Smooth muscle cell of the brain vasculature (primary cell): Measurements from ENCODE around the gene MIB2.
"Not testable (repeated sequence)": the region's sequence is repeated elsewhere in the genome, so short reads cannot be mapped to it uniquely, and the experiment has no call there.

Experiments used
- DNase-seq: peaks from one replicate; pipeline ENCODE4 v3.0.0-alpha.2; 2012; ENCODE audit warnings: low read depth, low spot score

The MIB2 gene

GRCh38 chr1:1648265-1648664, 33.0 kb downstream of the MIB2 start:
- not testable (repeated sequence) for DNase-seq

GRCh38 chr1:1658583-1659549, 43.6 kb downstream of the MIB2 start, which contains the start of gene CDK11B:
Gene CDK11B (minus strand): TSS chr1:1659004. CDS start chr1:1657485, 1,519 bp downstream.
- DNase-seq: peak; percentile 86

DNA sequence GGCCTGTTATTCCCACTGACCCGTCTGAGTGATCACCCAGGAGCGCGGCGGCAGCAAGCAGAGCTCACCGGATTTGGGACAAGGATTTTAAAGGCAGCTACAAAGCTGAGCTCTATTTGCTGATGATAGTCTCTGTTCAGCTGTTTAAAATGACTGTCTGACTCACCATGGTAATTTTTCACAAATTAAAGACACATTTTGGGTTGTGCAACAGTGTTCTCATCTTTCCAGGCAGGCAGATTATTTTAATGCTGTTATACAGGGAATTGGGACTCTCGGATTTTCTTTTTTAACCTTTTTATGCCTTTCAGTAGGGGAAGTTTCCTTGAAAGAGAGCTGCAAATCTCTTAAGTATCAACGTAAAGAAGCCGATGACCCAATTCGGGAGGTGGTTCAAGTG, 47.1 kb downstream of the MIB2 start:
- not testable (repeated sequence) for DNase-seq

DNA sequence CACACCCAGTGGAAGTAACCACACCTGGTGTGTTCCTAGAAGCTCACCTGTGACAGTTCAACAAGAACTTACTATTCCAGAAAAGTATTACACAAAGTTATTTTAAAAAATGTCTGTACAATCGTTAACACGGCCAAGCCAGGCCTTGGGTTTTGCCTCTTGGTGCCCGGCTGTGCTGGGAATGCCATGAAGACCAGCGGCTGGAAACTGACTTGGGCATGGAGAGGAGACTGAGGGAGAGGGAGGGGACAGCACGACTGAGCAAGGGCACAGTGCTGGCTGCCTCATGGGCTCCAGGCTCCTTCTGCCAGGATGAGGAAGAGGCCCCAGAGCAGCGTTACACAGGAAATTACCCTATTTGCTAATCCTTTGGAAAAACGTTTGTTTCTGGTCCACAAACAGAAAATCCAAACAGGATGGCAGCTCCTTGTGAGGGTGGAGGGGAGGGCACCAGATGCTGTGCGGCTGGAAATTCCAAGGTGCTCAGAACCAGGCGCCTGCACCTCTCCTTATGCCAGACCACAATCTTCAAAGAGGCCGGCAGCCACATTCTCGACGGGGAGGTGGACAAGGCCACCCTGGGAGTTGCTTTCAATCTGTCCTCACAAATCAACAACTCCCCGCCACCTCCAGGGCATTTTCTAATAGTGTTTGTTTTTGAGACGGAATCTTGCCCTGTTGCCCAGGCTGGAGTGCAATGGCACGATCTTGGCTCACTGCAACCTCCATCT, 47.7 kb downstream of the MIB2 start:
- not testable (repeated sequence) for DNase-seq

DNA sequence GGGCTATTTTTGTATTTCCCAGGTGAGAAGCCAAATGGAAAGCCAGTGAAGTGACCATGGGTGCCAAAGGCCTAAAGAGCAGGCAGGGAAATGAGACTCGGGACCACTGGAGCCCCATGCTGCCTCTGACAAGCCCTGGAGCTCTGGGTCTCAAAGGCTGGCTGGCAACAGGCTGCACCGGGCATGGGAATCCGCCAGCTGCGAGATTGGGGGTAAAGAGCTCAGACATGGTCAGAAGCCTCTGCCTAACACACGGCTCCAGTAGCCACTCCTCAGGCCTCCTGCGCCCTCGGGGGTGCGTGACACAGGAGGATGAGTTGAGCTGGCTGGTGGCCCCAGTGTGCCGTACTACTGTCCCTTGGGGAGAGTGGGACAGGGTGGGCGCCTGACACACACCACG, 49.0 kb downstream of the MIB2 start:
- DNase-seq: not testable (repeated sequence)

DNA sequence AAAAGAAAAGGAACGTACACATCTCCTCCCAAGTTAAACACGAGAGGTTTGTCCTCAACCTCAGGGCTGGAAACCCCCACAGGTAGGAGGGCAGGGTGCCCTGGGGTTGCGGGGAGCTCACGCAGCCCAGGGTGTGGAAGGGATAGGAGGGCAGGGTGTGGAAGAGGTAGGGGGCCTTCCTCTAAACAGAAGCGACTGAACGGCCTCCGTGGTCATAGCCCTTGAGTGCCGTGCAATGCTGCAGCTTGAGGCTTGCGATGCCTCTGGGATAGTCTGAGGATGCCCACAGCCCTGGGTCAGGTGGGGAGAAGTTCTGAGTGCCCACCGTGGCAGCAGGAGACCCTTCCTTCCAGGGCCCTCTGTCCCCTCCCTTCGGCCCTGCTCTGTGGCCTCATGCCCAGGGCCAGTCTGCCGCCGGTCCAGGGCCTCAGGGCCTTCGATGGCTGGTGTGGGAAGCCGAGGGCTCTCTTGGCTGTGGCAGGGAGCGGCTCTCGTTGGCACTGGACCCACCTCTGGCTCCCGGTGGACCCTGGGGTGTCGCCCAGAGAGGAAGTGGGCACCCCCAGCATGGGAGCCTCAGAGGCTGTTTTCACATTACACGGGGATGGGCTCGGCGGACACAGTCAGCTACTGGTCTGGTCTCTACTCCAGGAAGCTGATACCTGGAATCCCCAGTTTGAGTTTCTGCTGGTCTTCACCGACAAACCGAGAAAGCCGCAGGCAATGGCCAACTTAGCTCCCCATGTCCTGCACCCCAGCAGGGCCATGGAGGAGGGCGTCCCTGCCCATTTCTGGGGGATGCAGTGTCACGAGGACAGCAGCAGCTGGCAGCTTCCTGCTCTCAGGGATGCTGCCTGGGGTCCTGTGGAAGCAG, 49.9 kb downstream of the MIB2 start:
- DNase-seq: no peak

GRCh38 chr1:1665815-1666251, 50.5 kb downstream of the MIB2 start:
- DNase-seq: no peak

DNA sequence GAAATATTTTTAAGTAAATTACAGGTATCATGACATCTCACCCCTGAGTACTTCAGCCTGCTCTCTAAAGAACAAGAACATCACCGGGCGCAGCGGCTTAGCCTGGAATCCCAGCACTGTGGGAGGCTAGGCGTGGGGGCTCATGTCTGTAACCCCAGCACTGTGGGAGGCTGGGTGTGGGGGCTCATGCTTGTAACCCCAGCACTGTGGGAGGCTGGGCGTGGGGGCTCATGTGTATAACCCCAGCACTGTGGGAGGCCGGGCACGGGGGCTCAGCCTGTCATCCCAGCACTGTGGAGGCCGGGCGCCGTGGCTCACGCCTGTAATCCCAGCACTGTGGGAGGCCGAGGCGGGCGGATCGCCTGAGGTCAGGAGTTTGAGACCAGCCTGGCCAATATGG, 51.2 kb downstream of the MIB2 start:
- DNase-seq: no peak

GRCh38 chr1:1669468-1670440, 54.5 kb downstream of the MIB2 start:
- no peak for DNase-seq

DNA sequence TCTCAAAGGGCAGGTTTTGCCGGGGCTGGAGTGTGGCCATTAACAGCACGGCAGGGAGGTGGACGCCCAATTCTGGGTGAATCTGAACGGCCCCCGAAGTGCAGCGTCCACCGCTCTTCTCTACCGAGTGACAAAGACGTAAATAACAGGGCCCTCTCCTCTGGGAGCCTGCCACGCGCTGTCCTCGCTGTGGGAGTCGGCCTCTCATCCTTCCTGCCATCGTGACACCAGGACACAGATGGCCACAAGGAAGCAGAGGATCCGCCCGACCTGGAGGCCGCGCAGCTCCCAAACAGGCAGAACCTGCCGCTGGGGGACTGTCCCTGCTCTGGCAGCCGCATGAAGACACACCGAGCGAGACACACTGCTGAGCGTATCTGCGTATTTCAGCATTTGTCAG, 55.6 kb downstream of the MIB2 start:
- no peak for DNase-seq

GRCh38 chr1:1671365-1672119, 56.2 kb downstream of the MIB2 start:
- no peak for DNase-seq

DNA sequence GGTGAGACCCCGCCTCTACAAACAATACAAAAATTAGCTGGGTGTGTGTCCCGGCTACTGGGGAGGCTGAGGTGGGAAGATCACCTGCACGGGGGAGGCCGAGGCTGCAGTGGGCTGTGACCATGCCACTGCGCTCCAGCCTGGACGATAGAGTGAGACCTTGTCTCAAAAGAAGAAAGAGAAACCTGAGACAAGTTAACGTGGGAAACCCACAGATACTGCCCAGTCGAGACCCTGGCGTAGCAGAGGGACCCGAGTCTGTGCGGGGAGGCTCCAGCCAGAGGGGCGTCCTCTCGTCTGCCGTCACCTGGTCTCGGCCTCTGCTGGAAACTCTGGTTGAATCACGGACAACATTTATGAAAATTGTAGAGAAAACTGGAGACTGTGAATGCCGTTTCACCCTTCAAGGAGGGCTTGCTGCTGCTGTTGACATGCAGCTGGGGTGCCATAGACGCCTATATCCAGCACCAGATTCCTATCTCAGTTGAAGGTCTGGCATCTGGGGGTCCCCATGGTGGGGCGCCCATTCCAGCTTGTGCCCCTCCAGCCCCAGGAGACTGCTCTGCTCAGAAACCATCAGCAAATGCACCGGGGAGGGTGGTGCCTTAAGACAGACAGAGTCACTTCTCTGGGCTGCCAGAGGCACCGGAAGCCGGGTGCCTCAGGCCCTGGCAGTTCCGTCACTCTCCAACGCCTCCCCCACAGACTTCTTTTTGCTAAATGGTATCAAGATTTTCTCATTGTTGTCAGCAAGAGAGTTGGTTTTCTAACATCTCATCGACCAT, 57.1 kb downstream of the MIB2 start:
- no peak for DNase-seq

DNA sequence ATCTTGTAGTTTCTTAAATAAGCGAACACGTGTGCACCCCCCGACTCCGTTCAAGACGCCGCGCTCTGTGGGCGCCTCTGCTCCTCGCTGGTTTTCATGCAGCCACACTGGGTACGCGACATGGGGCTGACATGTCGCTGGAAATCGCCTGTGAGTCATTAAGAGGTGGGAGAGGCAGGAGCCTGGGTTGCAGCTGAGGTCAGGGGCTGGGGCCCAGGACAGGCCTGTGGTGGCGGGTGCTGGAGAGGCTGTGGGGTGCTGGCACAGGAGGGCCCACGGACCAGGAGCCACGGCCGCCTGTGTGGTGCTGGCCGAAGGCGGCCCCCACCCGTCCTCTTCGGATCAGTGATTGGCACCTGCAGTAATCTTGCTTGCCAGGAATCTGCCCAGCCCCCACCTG, 59.5 kb downstream of the MIB2 start:
- not testable (repeated sequence) for DNase-seq

- not testable (repeated sequence) for DNase-seq
Observed at GRCh38 chr1:1675218-1675617, 59.9 kb downstream of the MIB2 start.

GRCh38 chr1:1676087-1676486, 60.8 kb downstream of the MIB2 start:
- DNase-seq: not testable (repeated sequence)

- DNase-seq: no peak
Observed at GRCh38 chr1:1677718-1678580, 62.6 kb downstream of the MIB2 start.

DNA sequence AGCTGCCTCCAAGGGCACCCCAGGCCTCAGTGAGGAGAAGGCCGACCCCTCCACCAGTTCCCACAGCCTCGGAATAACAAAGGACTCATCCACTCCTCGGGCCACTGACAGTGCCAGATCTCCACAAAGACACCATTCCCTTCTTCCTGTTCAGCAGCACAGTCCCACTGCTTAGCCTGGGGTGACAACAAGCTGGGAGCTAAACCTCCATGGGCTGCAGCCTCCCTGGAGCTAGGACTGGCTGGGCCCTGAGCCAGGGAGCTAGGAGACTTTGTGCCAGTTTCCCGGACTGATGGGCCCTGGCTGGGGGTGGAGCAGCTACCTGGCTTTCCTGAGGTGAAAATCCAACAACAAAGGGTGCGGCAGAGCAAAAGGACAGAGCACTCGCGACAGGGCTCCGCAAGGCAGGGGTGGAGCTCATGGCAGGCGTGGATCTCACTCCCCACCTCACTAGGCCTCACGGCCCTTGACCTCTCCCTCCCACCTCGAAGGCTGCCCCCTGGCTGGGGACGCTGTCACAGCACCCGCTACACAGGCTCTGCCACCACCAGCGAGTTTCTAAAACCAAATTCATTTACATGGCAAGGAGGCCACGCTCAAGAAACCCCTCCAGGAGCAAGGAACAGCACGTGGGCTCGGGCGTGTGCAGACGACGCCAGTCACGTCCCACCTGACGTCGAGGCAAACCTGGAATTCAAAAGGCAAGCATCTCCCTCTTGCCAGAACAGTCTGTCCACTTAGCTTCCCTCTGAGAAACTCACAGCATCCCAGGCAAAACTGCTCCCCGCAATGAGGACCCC, 63.5 kb downstream of the MIB2 start:
- no peak for DNase-seq
